Measurements from ENCODE around the gene TTC28. TPM values are rescaled to one million over a fixed set of nuclear protein-coding genes. Genes with fewer than 3 reads are reported as not detected.
A peak's percentile ranks its signal among the peaks of the same experiment; 100 is the strongest.
"Not testable (repeated sequence)": the region's sequence is repeated elsewhere in the genome, so short reads cannot be mapped to it uniquely, and the experiment has no call there.

TTC28 gene
- total RNA-seq, 1 donor: 19.7 TPM

GRCh38 chr22:28247136-28247535 lies 432.5 kb downstream of the TTC28 start:
- no peak for DNase-seq (ENCODE audit: low read depth in 2 of 3, low spot score in 2 of 3)

- DNase-seq (ENCODE audit: low read depth in 2 of 3, low spot score in 2 of 3): no peak
Observed at GRCh38 chr22:28246397-28246796, 433.2 kb downstream of the TTC28 start.

GRCh38 chr22:28245579-28246224 lies 433.9 kb downstream of the TTC28 start:
- no peak for DNase-seq (ENCODE audit: low read depth in 2 of 3, low spot score in 2 of 3)

GRCh38 chr22:28244757-28245156 lies 434.9 kb downstream of the TTC28 start:
- DNase-seq (ENCODE audit: low read depth in 2 of 3, low spot score in 2 of 3): no peak

GRCh38 chr22:28243539-28243938 lies 436.1 kb downstream of the TTC28 start:
- no peak for DNase-seq (ENCODE audit: low read depth in 2 of 3, low spot score in 2 of 3)

- DNase-seq (ENCODE audit: low read depth in 2 of 3, low spot score in 2 of 3): peak in 1 of 3 donors; percentile 20
Observed at GRCh38 chr22:28241656-28242290, 437.9 kb downstream of the TTC28 start.

- DNase-seq (ENCODE audit: low read depth in 2 of 3, low spot score in 2 of 3): no peak
Observed at GRCh38 chr22:28239941-28240340, 439.7 kb downstream of the TTC28 start.

- no peak for DNase-seq (ENCODE audit: low read depth in 2 of 3, low spot score in 2 of 3)
Observed at GRCh38 chr22:28237783-28238182, 441.9 kb downstream of the TTC28 start.

GRCh38 chr22:28237112-28237511 lies 442.5 kb downstream of the TTC28 start:
- DNase-seq (ENCODE audit: low read depth in 2 of 3, low spot score in 2 of 3): no peak

GRCh38 chr22:28232204-28232603 lies 447.4 kb downstream of the TTC28 start:
- DNase-seq (ENCODE audit: low read depth in 2 of 3, low spot score in 2 of 3): no peak

- DNase-seq (ENCODE audit: low read depth in 2 of 3, low spot score in 2 of 3): no peak
Observed at GRCh38 chr22:28231441-28231840, 448.2 kb downstream of the TTC28 start.

- DNase-seq (ENCODE audit: low read depth in 2 of 3, low spot score in 2 of 3): no peak
Observed at GRCh38 chr22:28230671-28231070, 449.0 kb downstream of the TTC28 start.

GRCh38 chr22:28229566-28230485 lies 449.8 kb downstream of the TTC28 start:
- DNase-seq (ENCODE audit: low read depth in 2 of 3, low spot score in 2 of 3): no peak

- no peak for DNase-seq (ENCODE audit: low read depth in 2 of 3, low spot score in 2 of 3)
Observed at GRCh38 chr22:28223826-28224225, 455.8 kb downstream of the TTC28 start.

GRCh38 chr22:28222976-28223745 lies 456.5 kb downstream of the TTC28 start:
- no peak for DNase-seq (ENCODE audit: low read depth in 2 of 3, low spot score in 2 of 3)

- DNase-seq (ENCODE audit: low read depth in 2 of 3, low spot score in 2 of 3): no peak
Observed at GRCh38 chr22:28222571-28222970, 457.1 kb downstream of the TTC28 start.

- DNase-seq (ENCODE audit: low read depth in 2 of 3, low spot score in 2 of 3): no peak
Observed at GRCh38 chr22:28222052-28222451, 457.6 kb downstream of the TTC28 start.

GRCh38 chr22:28220626-28221363 lies 458.8 kb downstream of the TTC28 start:
- DNase-seq (ENCODE audit: low read depth in 2 of 3, low spot score in 2 of 3): no peak

- no peak for DNase-seq (ENCODE audit: low read depth in 2 of 3, low spot score in 2 of 3)
Observed at GRCh38 chr22:28217277-28217676, 462.4 kb downstream of the TTC28 start.

- not testable (repeated sequence) for DNase-seq (ENCODE audit: low read depth in 2 of 3, low spot score in 2 of 3)
Observed at GRCh38 chr22:28214750-28215149, 464.9 kb downstream of the TTC28 start.

All from hematopoietic multipotent progenitor cell (in vitro differentiated cells).